Stimulated activated naive CD8-positive, alpha-beta T cell treated with anti-CD3 and anti-CD28 coated beads, Interleukin-15, Interleukin-2, amounts not matched to agents 100 U/mL and 50 U/mL, for 24 hours (primary cell): ENCODE measurements around the gene DSC3.

Experiments used
- ATAC-seq: fragments of 150-1000 bp; cut with Tn5 transposase; one replicate; pipeline ENCODE4 v1.10.0; 2021
- DNase-seq: peaks from one replicate; pipeline ENCODE4 v3.0.0; 2021

The DSC3 gene

GRCh38 chr18:31042406-31043181 is at the start of gene DSC3:
TSS of gene DSC3 (minus strand) at chr18:31042742. CDS start at chr18:31042660, 82 bp downstream.
- ATAC-seq (peak; percentile 32), DNase-seq (peak; percentile 7)

- DNase-seq = no peak
- ATAC-seq = no peak
Observed at GRCh38 chr18:31091350-31091749, 48.8 kb upstream of the DSC3 start.

GRCh38 chr18:31088532-31088931 is 46.0 kb upstream of the DSC3 start:
- DNase-seq = no peak
- no peak for ATAC-seq

GRCh38 chr18:31079973-31080372 is 37.4 kb upstream of the DSC3 start:
- DNase-seq (no peak), ATAC-seq (no peak)

GRCh38 chr18:31077878-31078277 is 35.3 kb upstream of the DSC3 start:
- no peak for DNase-seq

GRCh38 chr18:31072175-31072574 is 29.6 kb upstream of the DSC3 start:
- no peak for ATAC-seq
- no peak for DNase-seq

More at GRCh38 chr18:31077878-31078277, 35.3 kb upstream of the DSC3 start:
- no peak for ATAC-seq

- no peak for DNase-seq
- no peak for ATAC-seq
Observed at GRCh38 chr18:31070206-31070605, 27.7 kb upstream of the DSC3 start.

- DNase-seq = no peak
- no peak for ATAC-seq
Observed at GRCh38 chr18:31066266-31066665, 23.7 kb upstream of the DSC3 start.

- ATAC-seq (no peak), DNase-seq (no peak)
Observed at GRCh38 chr18:31065036-31065773, 22.7 kb upstream of the DSC3 start.

- DNase-seq (no peak), ATAC-seq (peak; percentile 81)
Observed at GRCh38 chr18:31064130-31064529, 21.6 kb upstream of the DSC3 start.

- DNase-seq (no peak), ATAC-seq (peak; percentile 50)
Observed at GRCh38 chr18:31061945-31062344, 19.4 kb upstream of the DSC3 start.

GRCh38 chr18:31058897-31059296 is 16.4 kb upstream of the DSC3 start:
- DNase-seq (no peak), ATAC-seq (no peak)

GRCh38 chr18:31057917-31058316 is 15.4 kb upstream of the DSC3 start:
- DNase-seq (no peak), ATAC-seq (no peak)

- DNase-seq = no peak
- no peak for ATAC-seq
Observed at GRCh38 chr18:31057051-31057450, 14.5 kb upstream of the DSC3 start.

- DNase-seq (no peak), ATAC-seq (no peak)
Observed at GRCh38 chr18:31056296-31056695, 13.8 kb upstream of the DSC3 start.

- ATAC-seq (no peak), DNase-seq (no peak)
Observed at GRCh38 chr18:31050635-31051034, 8.1 kb upstream of the DSC3 start.

- no peak for ATAC-seq
- DNase-seq = no peak
Observed at GRCh38 chr18:31049189-31049588, 6.6 kb upstream of the DSC3 start.

- DNase-seq = no peak
- ATAC-seq = no peak
Observed at GRCh38 chr18:31048216-31048615, 5.7 kb upstream of the DSC3 start.

- no peak for DNase-seq
- ATAC-seq = no peak
Observed at GRCh38 chr18:31046916-31047315, 4.4 kb upstream of the DSC3 start.

- ATAC-seq (no peak), DNase-seq (no peak)
Observed at GRCh38 chr18:31045599-31045998, 3.1 kb upstream of the DSC3 start.

GRCh38 chr18:31044926-31045325 is 2.4 kb upstream of the DSC3 start:
- ATAC-seq (no peak), DNase-seq (no peak)

- DNase-seq (no peak), ATAC-seq (no peak)
Observed at GRCh38 chr18:31043709-31044108, 1.2 kb upstream of the DSC3 start.

- DNase-seq (peak; percentile 4), ATAC-seq (no peak)
Observed at GRCh38 chr18:31042084-31042405, 497 bp downstream of the DSC3 start.
